Measurements from ENCODE around the gene DISP3. TPM values are rescaled to one million over a fixed set of nuclear protein-coding genes. Genes with fewer than 3 reads are reported as not detected.
A peak's percentile ranks its signal among the peaks of the same experiment; 100 is the strongest.

The DISP3 gene
- total and polyA plus RNA-seq, 12 donors = 0.04 to 2.8 (median 0.41) TPM; not detected in 1

- Histone ChIP-seq H3K36me3 (replicated peaks in 1 of 2) (no peaks in the 10 kb centered on the region), H3K4me1 (replicated peaks in 1 of 2) (peaks cover 10 to 12% of the 10 kb centered on the region in 2 donors), H3K4me3 (no peak overlapping the region), H3K9me3 (replicated peaks in 1 of 3) (no peaks in the 10 kb centered on the region), H3K27me3 (peaks cover 20% of the 10 kb centered on the region), H3K27ac (no peak overlapping the region)
- WGBS, 4 donors = 72 to 80% (median 77%) methylated on average over 4 of the region's 4 CpGs
- TF ChIP-seq POLR2A (IDR thresholded peaks at IDR 0.05) = no peak
- no peak for TF ChIP-seq CTCF (IDR thresholded peaks at IDR 0.05)
- intact Hi-C loops (cut with DNase I) = no loop called here
- no peak for DNase-seq
Measured at GRCh38 chr1:11475748-11476147, 3.2 kb upstream of the DISP3 start.

GRCh38 chr1:11479375-11479979 lies 522 bp downstream of the DISP3 start:
- 0 to 2% (median 2%) methylated on average over 7 to 52 of the region's 52 CpGs; no CpG with 5 or more reads in 1 of the 4 donors for WGBS, 4 donors
- Histone ChIP-seq H3K4me1 (replicated peaks in 1 of 2) (peaks cover 10 to 12% of the 10 kb centered on the region in 2 donors), H3K36me3 (replicated peaks in 1 of 2) (no peaks in the 10 kb centered on the region), H3K27ac (no peak overlapping the region), H3K9me3 (replicated peaks in 1 of 3) (no peaks in the 10 kb centered on the region), H3K4me3 (peak overlapping the region in 2 of 4 donors; percentile 19 to 59), H3K27me3 (peaks cover 38% of the 10 kb centered on the region)
- TF ChIP-seq CTCF (IDR thresholded peaks at IDR 0.05) (no peak), POLR2A (IDR thresholded peaks at IDR 0.05) (no peak)
- intact Hi-C loops (cut with DNase I) = no loop called here
- DNase-seq = no peak

GRCh38 chr1:11481019-11481418 lies 2.1 kb downstream of the DISP3 start:
- no peaks in the 10 kb centered on the region for H3K36me3 ChIP-seq (replicated peaks in 1 of 2)
- intact Hi-C loops (cut with DNase I) = no loop called here
- no peak for DNase-seq
- peaks cover 38% of the 10 kb centered on the region for H3K27me3 ChIP-seq
- H3K27ac ChIP-seq = no peak overlapping the region
- no peaks in the 10 kb centered on the region for H3K9me3 ChIP-seq (replicated peaks in 1 of 3)
- H3K4me1 ChIP-seq (replicated peaks in 1 of 2) = peaks cover 10 to 12% of the 10 kb centered on the region in 2 donors
- 29 to 43% (median 34%) methylated on average over 4 of the region's 4 CpGs for WGBS, 4 donors
- TF ChIP-seq CTCF (IDR thresholded peaks at IDR 0.05) = no peak
- TF ChIP-seq POLR2A (IDR thresholded peaks at IDR 0.05) = no peak
- no peak overlapping the region for H3K4me3 ChIP-seq

GRCh38 chr1:11482198-11482597 lies 3.2 kb downstream of the DISP3 start:
- intact Hi-C loops (cut with DNase I) = no loop called here
- no peaks in the 10 kb centered on the region for H3K36me3 ChIP-seq (replicated peaks in 1 of 2)
- TF ChIP-seq POLR2A (IDR thresholded peaks at IDR 0.05) = no peak
- H3K9me3 ChIP-seq (replicated peaks in 1 of 3) = no peaks in the 10 kb centered on the region
- H3K4me3 ChIP-seq = no peak overlapping the region
- no peak overlapping the region for H3K27ac ChIP-seq
- H3K4me1 ChIP-seq (replicated peaks in 1 of 2) = peaks cover 10 to 12% of the 10 kb centered on the region in 2 donors
- H3K27me3 ChIP-seq = peaks cover 38% of the 10 kb centered on the region
- DNase-seq = no peak
